Stimulated activated CD4-positive, alpha-beta T cell treated with anti-CD3 and anti-CD28 coated beads, Interleukin-1b, Interleukin-23, amount 100 ng/mL, for 1 hour (primary cell): Measurements from ENCODE around the gene EHMT1.
"Not testable (repeated sequence)": the region's sequence is repeated elsewhere in the genome, so short reads cannot be mapped to it uniquely, and the experiment has no call there.

Source experiments
- DNase-seq, 2 donors: peaks; one replicate each; pipeline ENCODE4 v3.0.0-alpha.2; 2020; ENCODE audit warnings: low read depth in 2 of 2

EHMT1 gene

DNA sequence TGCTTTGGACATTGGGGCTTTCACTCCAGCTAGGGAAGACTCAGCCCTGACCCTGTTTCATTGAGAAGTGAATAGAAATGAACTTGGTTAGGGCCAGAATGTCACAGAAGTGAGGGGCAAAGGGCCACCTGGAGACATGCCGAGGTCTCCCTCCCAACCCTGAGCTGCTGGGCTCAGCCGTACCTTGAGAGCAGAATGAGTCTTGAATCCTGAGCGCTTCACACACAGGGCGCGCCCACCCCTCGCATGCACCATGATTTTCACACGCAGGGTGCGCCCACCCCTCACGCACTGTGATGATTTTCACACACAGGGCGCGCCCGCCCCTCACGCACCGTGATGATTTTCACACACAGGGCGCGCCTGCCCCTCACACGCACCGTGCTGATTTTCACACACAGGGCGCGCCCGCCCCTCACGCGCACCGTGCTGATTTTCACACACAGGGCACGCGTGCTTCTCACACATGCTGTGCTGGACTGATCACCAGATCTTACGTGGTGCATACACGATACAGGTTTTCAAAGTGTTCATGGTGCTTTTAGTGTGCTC lies 99.0 kb downstream of the EHMT1 start:
- no peak for DNase-seq

DNA sequence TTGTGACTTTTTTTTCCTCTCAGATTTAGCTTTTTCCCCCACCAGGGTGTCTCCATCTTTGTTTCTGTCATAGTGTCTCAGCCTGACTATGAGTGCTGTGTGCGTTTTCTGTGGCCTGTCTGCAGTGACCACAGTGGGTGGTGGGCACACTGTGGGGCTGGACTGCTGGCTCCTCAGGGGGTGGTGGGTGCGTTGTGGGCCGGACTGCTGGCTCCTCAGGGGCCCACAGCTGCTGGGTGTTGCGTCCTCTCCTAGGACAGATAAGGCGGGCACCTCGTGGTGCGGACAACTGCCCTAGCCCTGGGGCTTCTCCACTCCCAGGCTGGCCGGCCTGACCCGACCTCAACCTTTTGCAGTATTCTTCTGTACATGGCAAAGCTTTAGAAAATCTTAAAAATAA lies 100.4 kb downstream of the EHMT1 start:
- DNase-seq: no peak

- DNase-seq: no peak
Observed at GRCh38 chr9:137720571-137721110, 101.8 kb downstream of the EHMT1 start.

GRCh38 chr9:137721479-137721878 lies 102.7 kb downstream of the EHMT1 start:
- peak in 1 of 2 donors; percentile 17 for DNase-seq

- DNase-seq: no peak
Observed at GRCh38 chr9:137721899-137722298, 103.1 kb downstream of the EHMT1 start.

- DNase-seq: no peak
Observed at GRCh38 chr9:137722481-137722880, 103.7 kb downstream of the EHMT1 start.

- not testable (repeated sequence) for DNase-seq
Observed at GRCh38 chr9:137723356-137723755, 104.6 kb downstream of the EHMT1 start.

DNA sequence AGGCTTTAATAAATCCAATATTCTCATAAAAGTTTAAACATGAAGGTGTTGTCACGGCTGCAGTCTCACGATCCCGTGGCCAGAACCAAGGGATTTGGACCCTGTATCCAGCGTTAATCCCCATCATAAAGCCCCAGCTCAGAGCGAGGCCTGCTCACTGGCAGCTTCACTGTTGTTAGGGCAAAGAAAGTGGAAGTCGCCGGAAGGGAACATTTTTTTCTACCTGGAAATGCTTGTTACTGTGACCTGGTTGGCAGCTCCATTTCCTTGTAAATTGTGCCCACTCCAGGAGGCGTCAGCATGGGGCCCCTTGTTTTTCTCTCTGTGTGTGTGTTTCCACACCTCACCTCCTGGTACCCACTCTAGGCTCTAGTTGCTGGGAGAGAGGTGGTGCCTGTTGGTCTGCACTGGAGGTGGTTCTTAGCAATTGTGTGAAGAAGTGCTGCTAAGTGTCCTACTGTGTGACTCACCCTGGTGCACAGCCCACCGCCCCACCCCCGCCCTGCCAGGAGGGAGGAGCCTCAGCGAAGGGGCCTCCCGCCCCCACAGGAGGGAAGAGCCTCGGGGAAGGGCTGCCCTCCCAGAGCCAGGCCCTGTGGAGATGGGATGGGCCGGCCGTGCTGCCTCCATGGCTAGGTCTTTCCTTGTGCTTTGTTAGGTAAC lies 105.1 kb downstream of the EHMT1 start:
- no peak for DNase-seq

- no peak for DNase-seq
Observed at GRCh38 chr9:137724818-137725240, 106.0 kb downstream of the EHMT1 start.

GRCh38 chr9:137725598-137725997 lies 106.8 kb downstream of the EHMT1 start:
- no peak for DNase-seq

DNA sequence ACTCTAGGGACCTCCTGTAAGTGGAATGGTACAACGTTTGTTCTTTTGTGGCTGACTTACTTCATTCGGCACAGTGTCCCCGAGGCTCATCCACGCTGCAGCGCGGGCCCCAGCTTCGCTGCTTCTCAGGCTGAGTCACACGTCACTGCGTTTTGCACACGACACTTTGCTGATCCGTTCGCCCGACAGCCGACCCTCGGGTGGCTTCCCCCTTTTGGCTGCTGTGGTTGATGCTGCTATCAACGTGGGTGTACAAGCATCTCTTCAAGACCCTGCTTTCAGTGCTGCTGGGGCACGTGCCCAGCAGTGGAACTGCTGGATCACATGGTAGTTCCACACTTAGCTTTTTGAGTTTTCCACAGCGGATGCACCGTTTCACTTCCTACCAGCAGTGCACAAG lies 107.5 kb downstream of the EHMT1 start:
- not testable (repeated sequence) for DNase-seq

DNA sequence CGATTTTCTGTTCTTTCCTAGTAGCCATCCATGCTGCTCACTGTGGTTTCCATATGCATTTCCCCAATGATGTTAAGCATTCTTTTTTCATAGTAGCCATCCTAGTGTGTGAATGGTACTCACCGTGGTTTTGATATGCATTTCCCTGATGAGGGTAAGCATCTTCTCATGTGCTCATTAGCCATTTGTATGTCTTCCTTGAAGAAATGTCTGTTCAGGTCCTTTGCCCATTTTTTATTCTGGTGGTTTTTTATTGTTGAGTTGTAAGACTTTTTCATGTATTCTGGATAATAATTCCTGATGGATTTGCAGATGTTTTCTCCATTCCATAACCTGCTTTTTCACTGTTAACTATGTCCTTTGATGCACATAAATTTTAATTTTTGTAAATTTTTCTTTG lies 108.0 kb downstream of the EHMT1 start:
- DNase-seq: no peak

GRCh38 chr9:137727716-137728115 lies 108.9 kb downstream of the EHMT1 start:
- no peak for DNase-seq

- DNase-seq: no peak
Observed at GRCh38 chr9:137728444-137729311, 109.9 kb downstream of the EHMT1 start.

- no peak for DNase-seq
Observed at GRCh38 chr9:137731216-137731946, 112.6 kb downstream of the EHMT1 start.

DNA sequence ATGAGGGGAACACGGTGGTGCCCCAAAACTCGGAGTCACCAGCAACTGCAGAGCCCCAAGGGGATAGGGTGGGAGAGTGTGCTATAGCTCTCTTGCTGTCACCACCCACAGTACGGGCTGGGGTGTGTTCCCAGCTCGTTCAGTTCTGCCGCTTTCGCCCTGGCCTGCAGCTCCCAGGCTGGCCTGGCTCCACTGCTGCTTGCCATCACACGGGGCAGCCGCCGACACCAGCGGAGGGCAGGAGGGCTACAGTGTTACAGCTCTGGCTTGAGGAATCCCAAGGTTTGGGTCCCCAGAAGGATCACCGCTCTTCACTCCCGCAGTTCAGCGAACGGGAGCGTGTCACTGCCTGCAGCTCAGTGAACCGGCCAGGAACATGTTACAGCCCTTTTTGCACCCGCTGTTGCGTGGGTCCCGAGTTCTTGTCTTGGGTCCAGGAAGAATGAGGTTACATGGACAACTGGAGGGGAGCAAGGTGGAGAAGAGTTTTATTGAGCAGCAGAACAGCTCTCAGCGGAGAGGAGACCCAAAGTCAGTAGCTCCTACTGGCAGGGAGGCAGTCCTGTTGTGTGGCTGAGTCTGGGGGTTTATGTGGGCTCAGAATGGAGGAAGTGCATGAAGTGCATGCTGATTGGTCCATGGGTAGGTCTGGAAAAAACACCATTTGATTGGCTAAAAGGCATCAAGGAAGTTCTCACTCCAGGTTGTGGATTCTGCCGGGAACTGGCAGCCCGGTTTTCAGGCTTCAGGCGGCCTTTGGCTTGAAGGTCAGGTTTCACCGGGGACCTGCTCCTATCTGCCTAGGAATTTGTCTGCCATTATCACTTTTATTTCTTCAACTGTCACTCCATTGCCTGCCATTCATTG lies 113.4 kb downstream of the EHMT1 start:
- DNase-seq: no peak

GRCh38 chr9:137733429-137733828 lies 114.6 kb downstream of the EHMT1 start:
- no peak for DNase-seq

DNA sequence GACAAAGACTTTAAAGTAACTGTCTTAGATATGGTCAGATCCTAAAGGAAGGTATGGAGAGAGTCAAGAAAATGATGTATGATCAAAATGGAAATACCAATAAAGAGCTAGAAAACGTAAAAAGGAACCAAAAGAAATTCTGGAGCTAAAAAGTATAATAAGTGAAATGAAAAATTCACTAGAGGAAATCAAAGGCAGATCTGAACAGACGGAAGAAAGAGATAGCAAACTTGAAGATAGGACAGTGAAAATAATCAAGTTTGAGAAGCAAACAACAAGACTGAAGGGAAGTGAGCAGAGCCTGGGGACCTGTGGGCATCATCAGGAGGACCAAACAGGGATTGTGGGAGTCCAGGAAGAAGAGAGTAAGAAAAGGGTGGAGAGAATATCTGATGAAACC lies 115.4 kb downstream of the EHMT1 start:
- DNase-seq: no peak

- not testable (repeated sequence) for DNase-seq
Observed at GRCh38 chr9:137738182-137738696, 119.4 kb downstream of the EHMT1 start.

DNA sequence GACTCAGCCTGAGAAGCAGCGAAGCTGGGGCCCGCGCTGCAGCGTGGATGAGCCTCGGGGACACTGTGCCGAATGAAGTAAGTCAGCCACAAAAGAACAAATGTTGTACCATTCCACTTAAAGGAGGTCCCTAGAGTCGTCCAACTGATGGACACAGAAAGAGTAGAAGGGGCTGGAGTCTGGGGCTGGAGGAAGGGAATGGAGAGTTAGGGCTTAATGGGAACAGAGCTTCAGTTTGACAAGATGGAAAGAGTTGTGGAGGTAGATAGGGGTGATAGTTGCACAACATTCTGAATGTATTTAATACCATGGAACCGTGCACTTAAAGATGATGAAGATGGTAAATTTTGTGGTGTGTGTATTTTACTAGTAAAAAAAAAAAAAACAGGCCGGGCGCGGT lies 119.9 kb downstream of the EHMT1 start:
- DNase-seq: no peak
